A549 (cell line): Measurements from ENCODE around the gene EGFL8. TPM values are rescaled to one million over a fixed set of nuclear protein-coding genes. Genes with fewer than 3 reads are reported as not detected.
A peak's percentile ranks its signal among the peaks of the same experiment; 100 is the strongest.

Source experiments
- ATAC-seq, 2 experiments: fragments of 200-7000 bp in 1 of 2; fragments of >200 bp in 1 of 2; cut with Nextera tagmentation in 1 of 2; cut with Tn5 transposase in 1 of 2; 3 replicates each; pipeline versions ENCODE4 v1.8.0 to v1.9.1; 2018 to 2020; ENCODE audit warnings: mild to moderate bottlenecking in 1 of 2, moderate library complexity in 1 of 2
- CTCF ChIA-PET: fragments of 300-600 bp; sonication (Branson Sonifier 250); formaldehyde crosslinking; extraction: SDS; loops from one replicate; lab custom pipeline; 2021; ENCODE audit warnings: antibody characterized with exemption, inconsistent platforms; lab: Yijun Ruan, JAX
- POLR2A ChIA-PET: fragments of 350-600 bp; formaldehyde crosslinking; extraction: SDS; loops from one replicate; lab custom pipeline; 2021; ENCODE audit warnings: antibody characterized with exemption, inconsistent platforms; lab: Yijun Ruan, JAX
- DNase-seq, 2 experiments: peaks; one replicate each; pipeline versions ENCODE4 v3.0.0 to v3.0.0-alpha.2; 2011 to 2016; ENCODE audit warnings: low read depth in 1 of 2, low spot score in 1 of 2
- FAIRE-seq: peaks from 2 replicates; lab custom pipeline; 2011; peaks lifted over from hg19 to GRCh38; lab: Jason Lieb, UNC
- H3K27ac ChIP-seq, 2 experiments: fragments of >200 bp; sonication (Bioruptor Twin); formaldehyde crosslinking; 3 replicates each; pipeline ENCODE4 v1.5.1; 2016 to 2017
- H3K4me1 ChIP-seq: fragments of >200 bp; sonication (Bioruptor Twin); formaldehyde crosslinking; 3 replicates; pipeline ENCODE4 v1.6.1; 2016
- H3K4me2 ChIP-seq: fragments of >200 bp; sonication (Bioruptor Twin); formaldehyde crosslinking; 3 replicates; pipeline ENCODE4 v1.6.1; 2016
- H3K4me3 ChIP-seq: fragments of >200 bp; sonication (Bioruptor Twin); formaldehyde crosslinking; 3 replicates; pipeline ENCODE4 v1.5.1; 2016
- H3K9me3 ChIP-seq: fragments of >200 bp; sonication (Bioruptor Twin); formaldehyde crosslinking; 3 replicates; pipeline ENCODE4 v1.6.1; 2016
- CBX8 ChIP-seq: fragments of 200-600 bp; sonication (generic); IDR thresholded peaks from 2 replicates; pipeline ENCODE4 v1.6.1; 2016
- CTCF ChIP-seq: fragments of >200 bp; sonication (Bioruptor Twin); formaldehyde crosslinking; IDR thresholded peaks from 3 replicates; pipeline ENCODE4 v1.5.1; 2016
- EHF ChIP-seq: fragments of 250-450 bp; sonication (Bioruptor Pico); IDR thresholded peaks from 2 replicates; pipeline ENCODE4 v1.5.0; 2020; ENCODE audit warnings: mild to moderate bottlenecking
- EP300 ChIP-seq, 2 experiments: fragments of >200 bp; sonication (Bioruptor Twin); formaldehyde crosslinking; IDR thresholded peaks; 2 replicates in 1 of 2; 3 replicates in 1 of 2; pipeline ENCODE4 v1.6.1; 2016 to 2017
- ESRRA ChIP-seq: fragments of 150-350 bp; IDR thresholded peaks from 2 replicates; pipeline ENCODE4 v1.6.1; 2014; ENCODE audit warnings: mild to moderate bottlenecking, low read length, borderline replicate concordance
- FOSB ChIP-seq: fragments of 250-450 bp; sonication (Bioruptor Pico); IDR thresholded peaks from 2 replicates; pipeline ENCODE4 v1.5.0; 2020; ENCODE audit warnings: mild to moderate bottlenecking, moderate library complexity
- FOSL2 ChIP-seq, 2 experiments: fragments of 450-650 bp in 1 of 2; fragments of >200 bp in 1 of 2; sonication (Bioruptor Twin) in 1 of 2; formaldehyde crosslinking; IDR thresholded peaks; 2 replicates each; pipeline versions ENCODE4 v1.5.0 to v1.6.1; 2016 to 2020; ENCODE audit warnings: mild to moderate bottlenecking in 1 of 2, moderate library complexity in 1 of 2
- FOXS1 ChIP-seq: fragments of 250-450 bp; sonication (Bioruptor Pico); IDR thresholded peaks from 2 replicates; pipeline ENCODE4 v1.5.0; 2020; ENCODE audit warnings: mild to moderate bottlenecking, moderate library complexity
- HDAC2 ChIP-seq: fragments of 200-600 bp; sonication (generic); IDR thresholded peaks from 2 replicates; pipeline ENCODE4 v1.6.1; 2016
- HOXB13 ChIP-seq: fragments of 250-450 bp; sonication (Bioruptor Pico); IDR thresholded peaks from 2 replicates; pipeline ENCODE4 v1.5.0; 2020; ENCODE audit warnings: low read depth, mild to moderate bottlenecking, moderate library complexity
- HOXB5 ChIP-seq: fragments of 250-450 bp; sonication (Bioruptor Pico); IDR thresholded peaks from 2 replicates; pipeline ENCODE4 v1.5.0; 2020; ENCODE audit warnings: mild to moderate bottlenecking, moderate library complexity
- JUN ChIP-seq, 2 experiments: fragments of >200 bp; sonication (Bioruptor Twin); formaldehyde crosslinking; IDR thresholded peaks; 2 replicates in 1 of 2; 3 replicates in 1 of 2; pipeline ENCODE4 v1.6.1; 2016 to 2017
- MAZ ChIP-seq: fragments of 150-350 bp; IDR thresholded peaks from 2 replicates; pipeline ENCODE4 v1.6.1; 2014; ENCODE audit warnings: antibody characterized with exemption, low read depth, low read length, borderline replicate concordance
- NR3C1 ChIP-seq: fragments of >200 bp; sonication (Bioruptor Twin); formaldehyde crosslinking; IDR thresholded peaks from 3 replicates; pipeline ENCODE4 v1.6.1; 2017
- POLR2A ChIP-seq: IDR thresholded peaks from 2 replicates; pipeline ENCODE4 v1.6.1; 2012; ENCODE audit warnings: mild to moderate bottlenecking, low read length
- RAD21 ChIP-seq, 2 experiments: fragments of >200 bp in 1 of 2; sonication (Bioruptor Twin) in 1 of 2; formaldehyde crosslinking in 1 of 2; IDR thresholded peaks in 1 of 2; conservative IDR thresholded peaks in 1 of 2; 2 replicates in 1 of 2; 3 replicates in 1 of 2; pipeline ENCODE4 v1.6.1; 2012 to 2018; ENCODE audit warnings: inconsistent platforms in 1 of 2
- RARB ChIP-seq: fragments of 250-450 bp; sonication (Bioruptor Pico); IDR thresholded peaks from 2 replicates; pipeline ENCODE4 v1.8.0; 2021; ENCODE audit warnings: mild to moderate bottlenecking, moderate library complexity
- RCOR1 ChIP-seq: fragments of 150-350 bp; IDR thresholded peaks from 2 replicates; pipeline ENCODE4 v1.6.1; 2014; ENCODE audit warnings: antibody characterized with exemption, low read length, low read depth
- SMC3 ChIP-seq: fragments of >200 bp; sonication (Bioruptor Twin); formaldehyde crosslinking; IDR thresholded peaks from 3 replicates; pipeline ENCODE4 v1.6.1; 2018; ENCODE audit warnings: inconsistent platforms
- SREBF2 ChIP-seq: fragments of 450-650 bp; IDR thresholded peaks from 2 replicates; pipeline ENCODE4 v1.6.1; 2014; ENCODE audit warnings: mild to moderate bottlenecking, moderate library complexity
- ZC3H11A ChIP-seq: fragments of 450-650 bp; IDR thresholded peaks from 2 replicates; pipeline ENCODE4 v1.6.1; 2014; ENCODE audit warnings: antibody characterized with exemption, mild to moderate bottlenecking
- WGBS: methylation state at CpG from one replicate; pipeline ENCODE4 v1.1.6; 2017; ENCODE audit errors: missing lambda C conversion rate; 5-methylcytosine and 5-hydroxymethylcytosine counted together
- polyA plus RNA-seq, 4 experiments: library from polyadenylated mRNA; depleted of rRNA in 3 of 4; stranded (reverse); fragments of >200 nt; fragmentation: RNase III in 1 of 4; extraction: RNeasy Plus Mini Kit Qiagen cat#74134 plus additional on column Dnase treatment in 1 of 4; gene quantifications; 2 replicates in 3 of 4; 3 replicates in 1 of 4; pipeline ENCODE4 v1.2.3, GENCODE V29; 2011 to 2017
- TF ChIP-seq, protein P1 (sequence below): fragments of >200 bp; sonication (Bioruptor Twin); formaldehyde crosslinking; IDR thresholded peaks from 3 replicates; pipeline ENCODE4 v1.6.1; 2016

Gene EGFL8
- polyA plus RNA-seq, 2 of the 4 experiments (the other 2 are of a cell fraction), result 2.0 to 3.1 TPM

GRCh38 chr6:32194388-32194787 lies 30.0 kb downstream of the EGFL8 start:
- 85% methylated on average over 4 of the region's 4 CpGs for WGBS
- ATAC-seq, result no peak
- ChIA-PET CTCF (interaction anchor here (0.7 to 2.2 kb wide), 3 partner anchors 12 to 76 kb away, joined by 6 to 17 read pairs (median 8); no protein-coding TSS in a partner anchor), POLR2A (interaction anchor here (0.5 kb wide), 1 partner anchor 600 kb away, joined by 3 read pairs; no protein-coding TSS in a partner anchor)
- peak overlapping the region; percentile 91; the same call in 2 of the 3 replicates for H3K4me2 ChIP-seq
- no peak for DNase-seq
- no peak for FAIRE-seq
- no peak for TF ChIP-seq MAZ
- TF ChIP-seq FOSB (CRISPR knock-in tag), result no peak
- TF ChIP-seq HDAC2, result no peak
- no peak for TF ChIP-seq HOXB13
- no peak for TF ChIP-seq RARB (CRISPR knock-in tag)
- H3K9me3 ChIP-seq, result no peaks in the 10 kb centered on the region
- no peak overlapping the region for H3K4me3 ChIP-seq
- H3K27ac ChIP-seq, result peak overlapping the region in 1 of 2 experiments; percentile 92; a peak in 3 of 6 replicates
- H3K4me1 ChIP-seq, result peaks cover 29% of the 10 kb centered on the region

- ChIA-PET POLR2A (interaction anchor here (0.5 to 1.7 kb wide), 14 partner anchors 9 to 1112 kb away, joined by 3 to 24 read pairs (median 4); partner anchors contain the start of genes AGPAT1, ATF6B and FKBPL), CTCF (interaction anchor here (0.6 to 2.2 kb wide), 13 partner anchors 8 to 77 kb away, joined by 3 to 17 read pairs (median 4); partner anchors contain the start of genes EGFL8 and FKBPL)
- WGBS, result 25% methylated on average over 10 of the region's 15 CpGs
- no peak for TF ChIP-seq EHF (CRISPR knock-in tag)
- TF ChIP-seq SREBF2, result no peak
- peak; percentile 58; the same call in 2 of the 3 replicates for TF ChIP-seq SMC3
- TF ChIP-seq EP300 (IDR thresholded peaks at IDR 0.05), result no peak
- no peak for TF ChIP-seq FOXS1 (CRISPR knock-in tag)
- no peak for TF ChIP-seq CBX8
- no peak for TF ChIP-seq RCOR1
- 0 out of 5 replicates have a peak, but pooled peaks of 1 of the 2 experiments have one; percentile 3 for TF ChIP-seq JUN (IDR thresholded peaks at IDR 0.05)
- no peak for TF ChIP-seq HDAC2
- TF ChIP-seq FOSL2 (IDR thresholded peaks at IDR 0.05), result no peak
- TF ChIP-seq FOSL2 (CRISPR knock-in tag; IDR thresholded peaks at IDR 0.05), result no peak
- TF ChIP-seq CTCF, result peak; percentile 51
- TF ChIP-seq, protein P1, sequence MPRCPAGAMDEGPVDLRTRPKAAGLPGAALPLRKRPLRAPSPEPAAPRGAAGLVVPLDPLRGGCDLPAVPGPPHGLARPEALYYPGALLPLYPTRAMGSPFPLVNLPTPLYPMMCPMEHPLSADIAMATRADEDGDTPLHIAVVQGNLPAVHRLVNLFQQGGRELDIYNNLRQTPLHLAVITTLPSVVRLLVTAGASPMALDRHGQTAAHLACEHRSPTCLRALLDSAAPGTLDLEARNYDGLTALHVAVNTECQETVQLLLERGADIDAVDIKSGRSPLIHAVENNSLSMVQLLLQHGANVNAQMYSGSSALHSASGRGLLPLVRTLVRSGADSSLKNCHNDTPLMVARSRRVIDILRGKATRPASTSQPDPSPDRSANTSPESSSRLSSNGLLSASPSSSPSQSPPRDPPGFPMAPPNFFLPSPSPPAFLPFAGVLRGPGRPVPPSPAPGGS, result no peak; the same call in 2 of the 3 replicates
- 0 out of 5 replicates have a peak, but pooled peaks of 1 of the 2 experiments have one; percentile 29 for TF ChIP-seq RAD21 (conservative IDR thresholded peaks at IDR 0.05 in 1 of 2, IDR thresholded peaks at IDR 0.05 in 1 of 2)
- TF ChIP-seq HOXB5, result 0 out of 2 replicates have a peak, but pooled peaks have one; percentile 12
- TF ChIP-seq FOSB (CRISPR knock-in tag), result no peak
- TF ChIP-seq ZC3H11A, result no peak
- peak; percentile 56 for TF ChIP-seq POLR2A
- no peak for TF ChIP-seq NR3C1
- TF ChIP-seq ESRRA, result no peak
- peak overlapping the region; percentile 90 to 92 for H3K27ac ChIP-seq
- ATAC-seq, result peak; percentile 91 to 95
- DNase-seq, result peak; percentile 44 to 66
- no peak for FAIRE-seq
- H3K9me3 ChIP-seq, result no peaks in the 10 kb centered on the region
- H3K4me1 ChIP-seq, result peaks cover 29% of the 10 kb centered on the region
- H3K4me3 ChIP-seq, result peak overlapping the region; percentile 53
- H3K4me2 ChIP-seq, result peak overlapping the region; percentile 91
These were observed 30.6 kb downstream of the EGFL8 start for GRCh38 chr6:32194825-32195651.
